Limb (tissue), 2 donors: ENCODE measurements around the gene ZMAT5.
"Not testable (repeated sequence)": the region's sequence is repeated elsewhere in the genome, so short reads cannot be mapped to it uniquely, and the experiment has no call there.

Experiments used
- DNase-seq, 2 donors: peaks; one replicate each; pipeline ENCODE4 v3.0.0-alpha.2; 2016; ENCODE audit errors: extremely low spot score in 2 of 2

Gene ZMAT5

GRCh38 chr22:29754658-29755395 lies 12.0 kb downstream of the ZMAT5 start:
- DNase-seq, result not testable (repeated sequence)

- DNase-seq, result no peak
Measured at GRCh38 chr22:29753808-29754657, 12.8 kb downstream of the ZMAT5 start.

- no peak for DNase-seq
Measured at GRCh38 chr22:29751669-29752068, 15.1 kb downstream of the ZMAT5 start.

GRCh38 chr22:29750559-29751538 lies 16.0 kb downstream of the ZMAT5 start:
- no peak for DNase-seq

GRCh38 chr22:29750029-29750428 lies 16.8 kb downstream of the ZMAT5 start:
- no peak for DNase-seq

GRCh38 chr22:29748248-29748893 lies 18.4 kb downstream of the ZMAT5 start:
- no peak for DNase-seq

- DNase-seq, result no peak
Measured at GRCh38 chr22:29747832-29748231, 19.0 kb downstream of the ZMAT5 start.

GRCh38 chr22:29744902-29745301 lies 21.9 kb downstream of the ZMAT5 start:
- peak in 1 of 2 donors; percentile 36 for DNase-seq

- DNase-seq, result no peak
Measured at GRCh38 chr22:29742326-29742725, 24.5 kb downstream of the ZMAT5 start.

- DNase-seq, result no peak
Measured at GRCh38 chr22:29741926-29742325, 24.9 kb downstream of the ZMAT5 start.

- no peak for DNase-seq
Measured at GRCh38 chr22:29740216-29740615, 26.6 kb downstream of the ZMAT5 start.

GRCh38 chr22:29739346-29739875 lies 27.4 kb downstream of the ZMAT5 start:
- no peak for DNase-seq

- DNase-seq, result no peak
Measured at GRCh38 chr22:29738118-29738815, 28.5 kb downstream of the ZMAT5 start.

- no peak for DNase-seq
Measured at GRCh38 chr22:29737251-29738117, 29.3 kb downstream of the ZMAT5 start.

- no peak for DNase-seq
Measured at GRCh38 chr22:29735416-29735815, 31.4 kb downstream of the ZMAT5 start.

GRCh38 chr22:29734838-29735237 lies 32.0 kb downstream of the ZMAT5 start:
- no peak for DNase-seq

GRCh38 chr22:29734406-29734805 lies 32.4 kb downstream of the ZMAT5 start:
- DNase-seq, result no peak

GRCh38 chr22:29733362-29734201 lies 33.2 kb downstream of the ZMAT5 start:
- DNase-seq, result no peak
